ENCODE data around the gene SIX4.

Gene SIX4

GRCh38 chr14:60723907-60724618 lies at the start of gene SIX4:
SIX4 (minus strand) TSS chr14:60724351; CDS start chr14:60724074, 277 bp downstream.
- TF ChIP-seq CTCF (IDR thresholded peaks at IDR 0.05; ENCODE audit: insufficient read depth, low read depth, low read length, missing control alignments) = no peak
- peak within 1 kb of the TSS; percentile 80 for H3K4me3 ChIP-seq (ENCODE audit: low read length)
- peak; percentile 91 for DNase-seq (ENCODE audit: low read depth)

GRCh38 chr14:60773558-60773957 lies 49.4 kb upstream of the SIX4 start:
- H3K4me3 ChIP-seq (ENCODE audit: low read length) = no peak overlapping the region
- no peak for DNase-seq (ENCODE audit: low read depth)
- TF ChIP-seq CTCF (IDR thresholded peaks at IDR 0.05; ENCODE audit: insufficient read depth, low read depth, low read length, missing control alignments) = no peak

- DNase-seq (ENCODE audit: low read depth) = no peak
- no peak overlapping the region for H3K4me3 ChIP-seq (ENCODE audit: low read length)
- no peak for TF ChIP-seq CTCF (IDR thresholded peaks at IDR 0.05; ENCODE audit: insufficient read depth, low read depth, low read length, missing control alignments)
Observed at GRCh38 chr14:60771117-60771516, 47.0 kb upstream of the SIX4 start.

- no peak for TF ChIP-seq CTCF (IDR thresholded peaks at IDR 0.05; ENCODE audit: insufficient read depth, low read depth, low read length, missing control alignments)
- peak; percentile 40 for DNase-seq (ENCODE audit: low read depth)
- H3K4me3 ChIP-seq (ENCODE audit: low read length) = no peak overlapping the region
Observed at GRCh38 chr14:60768602-60769001, 44.5 kb upstream of the SIX4 start.

- DNase-seq (ENCODE audit: low read depth) = peak; percentile 79
- no peak for TF ChIP-seq CTCF (IDR thresholded peaks at IDR 0.05; ENCODE audit: insufficient read depth, low read depth, low read length, missing control alignments)
- no peak overlapping the region for H3K4me3 ChIP-seq (ENCODE audit: low read length)
Observed at GRCh38 chr14:60760644-60761364, 36.7 kb upstream of the SIX4 start.

GRCh38 chr14:60760209-60760608 lies 36.1 kb upstream of the SIX4 start:
- H3K4me3 ChIP-seq (ENCODE audit: low read length) = no peak overlapping the region
- TF ChIP-seq CTCF (IDR thresholded peaks at IDR 0.05; ENCODE audit: insufficient read depth, low read depth, low read length, missing control alignments) = no peak
- peak; percentile 16 for DNase-seq (ENCODE audit: low read depth)

All from epithelial cell of esophagus (primary cell).